IMR-90 (cell line): ENCODE results near the gene IFT57. TPM values are rescaled to one million over a fixed set of nuclear protein-coding genes. Genes with fewer than 3 reads are reported as not detected.

Source experiments
- ATAC-seq: fragments of 200-7000 bp; cut with Tn5 transposase; 2 replicates; pipeline ENCODE4 v1.9.1; 2020; ENCODE audit warnings: low read depth, mild to moderate bottlenecking, moderate library complexity
- BruUV-seq: library from RNA; stranded (reverse); fragments of 400-500 nt; replicated peaks from 2 replicates; lab custom pipeline; 2021; lab: Mats Ljungman, UMichigan
- CTCF ChIA-PET: fragments of 300-600 bp; formaldehyde crosslinking; extraction: SDS; loops from one replicate; lab custom pipeline; 2021; ENCODE audit warnings: antibody characterized with exemption; lab: Yijun Ruan, JAX
- POLR2A ChIA-PET: fragments of 300-600 bp; sonication (Branson Sonifier 250); formaldehyde crosslinking; loops from one replicate; lab custom pipeline; 2022; ENCODE audit warnings: antibody characterized with exemption; ENCODE audit not compliant: unreplicated experiment; lab: Charles Lee
- DNase-seq: peaks from one replicate; pipeline ENCODE4 v3.0.0; 2013
- H2AFZ ChIP-seq: replicated peaks from 2 replicates; pipeline ENCODE3; 2013; ENCODE audit warnings: low read length, mild to moderate bottlenecking; ENCODE audit not compliant: poor library complexity
- H2AK5ac ChIP-seq: 2 replicates; pipeline ENCODE4 v1.6.1; 2013; ENCODE audit warnings: low read depth, low read length, inconsistent platforms
- H2AK9ac ChIP-seq: replicated peaks from 2 replicates; pipeline ENCODE3; 2013; ENCODE audit warnings: mild to moderate bottlenecking, low read depth, low read length, moderate library complexity; ENCODE audit not compliant: poor library complexity
- H2BK120ac ChIP-seq: 2 replicates; pipeline ENCODE4 v1.6.1; 2013; ENCODE audit warnings: low read depth, low read length, inconsistent platforms
- H2BK15ac ChIP-seq: 3 replicates; pipeline ENCODE4 v1.6.1; 2013; ENCODE audit warnings: low read depth, low read length, inconsistent platforms
- H2BK20ac ChIP-seq: 2 replicates; pipeline ENCODE4 v1.6.1; 2013; ENCODE audit warnings: low read depth, mild to moderate bottlenecking, inconsistent platforms, low read length, moderate library complexity
- H2BK5ac ChIP-seq: 2 replicates; pipeline ENCODE4 v1.6.1; 2013; ENCODE audit warnings: mild to moderate bottlenecking, low read depth, low read length, inconsistent platforms; ENCODE audit not compliant: poor library complexity, severe bottlenecking
- H3K14ac ChIP-seq: replicated peaks from 2 replicates; pipeline ENCODE4 v1.6.1; 2013; ENCODE audit warnings: low read depth, low read length, inconsistent platforms
- H3K18ac ChIP-seq: 2 replicates; pipeline ENCODE4 v1.6.1; 2013; ENCODE audit warnings: low read depth, low read length, control low read depth
- H3K23ac ChIP-seq: 2 replicates; pipeline ENCODE4 v1.6.1; 2013; ENCODE audit warnings: low read depth, low read length, inconsistent platforms
- H3K27ac ChIP-seq: 2 replicates; pipeline ENCODE4 v1.5.1; 2013; ENCODE audit warnings: mild to moderate bottlenecking, control low read depth, low read length; ENCODE audit not compliant: insufficient read depth
- H3K27me3 ChIP-seq: 2 replicates; pipeline ENCODE4 v1.6.1; 2013; ENCODE audit warnings: low read length; ENCODE audit not compliant: control insufficient read depth, insufficient read depth
- H3K36me3 ChIP-seq: 2 replicates; pipeline ENCODE4 v1.6.1; 2013; ENCODE audit warnings: low read length, mixed read lengths; ENCODE audit not compliant: control insufficient read depth, insufficient read depth
- H3K4ac ChIP-seq: 2 replicates; pipeline ENCODE4 v1.6.1; 2013; ENCODE audit warnings: low read depth, low read length, inconsistent platforms
- H3K4me1 ChIP-seq: 2 replicates; pipeline ENCODE4 v1.6.1; 2013; ENCODE audit warnings: low read length, mixed read lengths; ENCODE audit not compliant: control insufficient read depth, insufficient read depth
- H3K4me2 ChIP-seq: 2 replicates; pipeline ENCODE4 v1.6.1; 2013; ENCODE audit warnings: low read depth, mild to moderate bottlenecking, control low read depth, low read length, moderate library complexity
- H3K4me3 ChIP-seq: 2 replicates; pipeline ENCODE4 v1.5.1; 2013; ENCODE audit warnings: low read depth, mild to moderate bottlenecking, control low read depth, low read length, moderate library complexity; ENCODE audit not compliant: insufficient read depth
- H3K56ac ChIP-seq: 2 replicates; pipeline ENCODE4 v1.6.1; 2013; ENCODE audit warnings: low read length, inconsistent platforms; ENCODE audit not compliant: insufficient read depth; ENCODE audit errors: extremely low read depth
- H3K79me1 ChIP-seq, 2 experiments: 2 replicates each; pipeline ENCODE4 v1.6.1; 2013; ENCODE audit warnings: low read length in 2 of 2, inconsistent platforms in 1 of 2, low read depth in 1 of 2
- H3K9ac ChIP-seq: 2 replicates; pipeline ENCODE4 v1.6.1; 2013; ENCODE audit warnings: low read depth, low read length, control low read depth
- H3K9me1 ChIP-seq: 2 replicates; pipeline ENCODE4 v1.6.1; 2013; ENCODE audit warnings: low read length, inconsistent platforms; ENCODE audit not compliant: insufficient read depth
- H3K9me3 ChIP-seq: 2 replicates; pipeline ENCODE4 v1.6.1; 2013; ENCODE audit warnings: low read length; ENCODE audit not compliant: control insufficient read depth, insufficient read depth
- H4K20me1 ChIP-seq: 2 replicates; pipeline ENCODE4 v1.6.1; 2013; ENCODE audit warnings: low read length, inconsistent platforms; ENCODE audit not compliant: insufficient read depth
- H4K5ac ChIP-seq: 2 replicates; pipeline ENCODE4 v1.6.1; 2013; ENCODE audit warnings: mild to moderate bottlenecking, low read depth, low read length, control low read depth
- H4K8ac ChIP-seq, 2 experiments: 2 replicates each; pipeline ENCODE4 v1.6.1; 2013; ENCODE audit warnings: low read depth in 2 of 2, low read length in 2 of 2, control low read depth in 1 of 2, inconsistent platforms in 1 of 2
- H4K91ac ChIP-seq: 2 replicates; pipeline ENCODE4 v1.6.1; 2013; ENCODE audit warnings: low read depth, low read length, inconsistent platforms; ENCODE audit not compliant: insufficient read depth
- CEBPB ChIP-seq: IDR thresholded peaks from 2 replicates; pipeline ENCODE4 v1.6.1; 2012; ENCODE audit warnings: low read depth, low read length, improper control_type of control experiment
- MAFK ChIP-seq: IDR thresholded peaks from 2 replicates; pipeline ENCODE4 v1.6.1; 2012; ENCODE audit warnings: low read depth, low read length, improper control_type of control experiment
- WGBS, 2 experiments: methylation state at CpG; one replicate each; pipeline versions ENCODE4 v1.1.5 to v1.1.7; 2013; ENCODE audit warnings: missing lambda C conversion rate in 2 of 2; ENCODE audit not compliant: insufficient read length in 1 of 2; ENCODE audit errors: extremely low coverage in 2 of 2; 5-methylcytosine and 5-hydroxymethylcytosine counted together
- dilution Hi-C: fragments of 300-500 bp; cut with HindIII; formaldehyde crosslinking; loops from one replicate; pipeline ENCODE4 v1.14.3; 2018; ENCODE audit warnings: low sequenced_read_pairs; ENCODE audit not compliant: unreplicated experiment
- in situ Hi-C: fragments of 300-500 bp; cut with MboI; formaldehyde crosslinking; loops from 3 replicates; pipeline ENCODE4 v1.14.3; 2019; ENCODE audit warnings: low sequenced_read_pairs, inconsistent platforms, mixed read lengths
- intact Hi-C: fragments of 100-400 bp; cut with micrococcal nuclease; formaldehyde crosslinking; loops from 2 replicates; pipeline ENCODE4 v1.10.0; 2022
- polyA plus RNA-seq, 3 experiments: library from polyadenylated mRNA; depleted of rRNA; stranded (reverse); fragments of >200 nt; gene quantifications; 2 replicates each; pipeline ENCODE4 v1.2.3, GENCODE V29; 2012; ENCODE audit warnings: low replicate concordance in 1 of 3
- total RNA-seq: library from RNA; depleted of rRNA; stranded (reverse); fragments of >200 nt; gene quantifications from 2 replicates; pipeline ENCODE4 v1.2.3, GENCODE V29; 2012

The IFT57 gene
- total and polyA plus RNA-seq, 2 of the 4 experiments (the other 2 are of a cell fraction): 30.0 to 35.3 TPM

- Histone ChIP-seq H3K4me2 (peak overlapping the region; percentile 52; the same call in 1 of the 2 replicates), H2AFZ (no peak overlapping the region), H3K4ac (peak overlapping the region; percentile 61), H4K20me1 (no peaks in the 10 kb centered on the region), H3K14ac (peak overlapping the region; percentile 67), H2AK5ac (peak overlapping the region; percentile 50; the same call in 1 of the 2 replicates), H2AK9ac (no peak overlapping the region), H3K36me3 (no peaks in the 10 kb centered on the region), H3K27ac (peak overlapping the region; percentile 72; the same call in 1 of the 2 replicates), H2BK120ac (peak overlapping the region; percentile 51), H3K4me1 (peaks cover 9% of the 10 kb centered on the region), H3K4me3 (no peak overlapping the region), H3K9me1 (peaks cover 5% of the 10 kb centered on the region; the same call in 1 of the 2 replicates), H4K8ac (no peak overlapping the region), H3K9ac (no peak overlapping the region), H3K23ac (peak overlapping the region; percentile 70; the same call in 1 of the 2 replicates), H3K27me3 (no peaks in the 10 kb centered on the region), H4K5ac (no peak overlapping the region), H2BK5ac (peak overlapping the region; percentile 74), H2BK20ac (peak overlapping the region; percentile 43; the same call in 1 of the 2 replicates), H4K91ac (peak overlapping the region; percentile 40; the same call in 1 of the 2 replicates), H3K18ac (peak overlapping the region; percentile 79; the same call in 1 of the 2 replicates), H2BK15ac (peak overlapping the region; percentile 58; the same call in 1 of the 3 replicates), H3K56ac (no peak overlapping the region), H3K79me1 (peaks cover 0 to 9% of the 10 kb centered on the region in 2 experiments; a peak in 1 of 4 replicates), H3K9me3 (no peaks in the 10 kb centered on the region)
- no CpG with 5 or more reads among the region's 1 CpG for WGBS, 2 experiments
- CTCF ChIA-PET: no interaction called here
- in situ Hi-C loops: no loop called here
- DNase-seq (peak; percentile 66), ATAC-seq (peak; percentile 55)
- BruUV-seq: no TSS peak
- POLR2A ChIA-PET: no interaction called here
- intact Hi-C loops: loop anchor here (2.0 kb wide), 1 partner anchor 88 kb away; the partner anchor contains the start of gene CD47
- dilution Hi-C loops: no loop called here
- no peak for TF ChIP-seq MAFK
- TF ChIP-seq CEBPB: peak; percentile 7; the same call in 1 of the 2 replicates
Observed at GRCh38 chr3:108178676-108179075, 43.5 kb downstream of the IFT57 start.
